Measurements from ENCODE around the gene RUFY1. TPM values are rescaled to one million over a fixed set of nuclear protein-coding genes. Genes with fewer than 3 reads are reported as not detected.

Gene RUFY1
- total RNA-seq, 2 donors from 2014 or later, result 56.2 to 86.3 TPM

DNA sequence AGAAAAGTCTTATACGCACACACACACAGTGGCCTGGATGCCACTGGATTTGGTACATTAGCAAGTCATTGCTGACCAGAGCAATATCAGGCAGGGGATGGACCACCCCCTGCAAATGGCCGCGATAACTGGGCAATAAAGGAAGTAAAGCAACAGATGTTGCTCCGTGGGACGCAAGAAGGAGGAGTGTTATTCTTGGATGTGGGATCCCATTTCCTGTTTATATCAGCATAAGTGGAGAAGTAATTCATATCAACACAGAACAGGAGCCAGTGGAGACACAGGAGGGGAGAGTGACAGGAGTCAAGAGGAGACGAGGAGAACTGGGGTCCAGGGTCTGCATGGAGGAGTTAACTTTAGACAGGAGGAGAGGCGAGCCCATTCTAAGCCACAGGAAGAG, 18.4 kb downstream of the RUFY1 start:
- H3K36me3 ChIP-seq, result peaks cover 50% of the 10 kb centered on the region
- ATAC-seq (ENCODE audit: insufficient number of reproducible peaks, low FRiP score, low read depth), result no peak

DNA sequence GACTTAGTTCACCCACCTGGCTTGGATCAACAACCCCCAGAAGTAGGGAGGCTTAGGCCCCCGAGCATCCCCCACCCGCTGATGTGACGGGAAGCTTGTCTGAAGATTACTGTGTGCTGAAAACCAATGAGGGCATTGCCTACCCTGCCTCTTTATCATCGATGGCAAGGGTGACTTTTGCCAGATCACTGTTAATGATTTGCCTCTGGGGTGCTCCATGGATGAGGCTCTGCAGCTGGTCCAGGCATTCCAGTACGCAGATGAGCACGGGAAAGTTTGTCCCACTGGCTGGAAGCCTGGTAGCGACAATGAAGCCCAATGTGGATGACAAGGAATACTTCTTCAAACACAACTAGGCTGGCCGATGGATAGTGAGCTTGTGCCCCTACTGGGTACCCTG, 22.0 kb downstream of the RUFY1 start:
- ATAC-seq (ENCODE audit: insufficient number of reproducible peaks, low FRiP score, low read depth), result no peak
- H3K27ac ChIP-seq, result no peak overlapping the region

More for the DNA sequence above, 18.4 kb downstream of the RUFY1 start:
- Histone ChIP-seq H3K4me1 (ENCODE audit: control insufficient read depth in 1 of 2, low read depth in 2 of 2) (no peaks in the 10 kb centered on the region), H3K9me3 (no peaks in the 10 kb centered on the region), H3K27me3 (replicated peaks; ENCODE audit: insufficient read depth) (no peaks in the 10 kb centered on the region), H3K27ac (no peak overlapping the region), H3K4me3 (no peak overlapping the region)
- DNase-seq (ENCODE audit: low spot score), result no peak
- TF ChIP-seq, protein P1, sequence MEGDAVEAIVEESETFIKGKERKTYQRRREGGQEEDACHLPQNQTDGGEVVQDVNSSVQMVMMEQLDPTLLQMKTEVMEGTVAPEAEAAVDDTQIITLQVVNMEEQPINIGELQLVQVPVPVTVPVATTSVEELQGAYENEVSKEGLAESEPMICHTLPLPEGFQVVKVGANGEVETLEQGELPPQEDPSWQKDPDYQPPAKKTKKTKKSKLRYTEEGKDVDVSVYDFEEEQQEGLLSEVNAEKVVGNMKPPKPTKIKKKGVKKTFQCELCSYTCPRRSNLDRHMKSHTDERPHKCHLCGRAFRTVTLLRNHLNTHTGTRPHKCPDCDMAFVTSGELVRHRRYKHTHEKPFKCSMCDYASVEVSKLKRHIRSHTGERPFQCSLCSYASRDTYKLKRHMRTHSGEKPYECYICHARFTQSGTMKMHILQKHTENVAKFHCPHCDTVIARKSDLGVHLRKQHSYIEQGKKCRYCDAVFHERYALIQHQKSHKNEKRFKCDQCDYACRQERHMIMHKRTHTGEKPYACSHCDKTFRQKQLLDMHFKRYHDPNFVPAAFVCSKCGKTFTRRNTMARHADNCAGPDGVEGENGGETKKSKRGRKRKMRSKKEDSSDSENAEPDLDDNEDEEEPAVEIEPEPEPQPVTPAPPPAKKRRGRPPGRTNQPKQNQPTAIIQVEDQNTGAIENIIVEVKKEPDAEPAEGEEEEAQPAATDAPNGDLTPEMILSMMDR (IDR thresholded peaks at IDR 0.05), result no peak

DNA sequence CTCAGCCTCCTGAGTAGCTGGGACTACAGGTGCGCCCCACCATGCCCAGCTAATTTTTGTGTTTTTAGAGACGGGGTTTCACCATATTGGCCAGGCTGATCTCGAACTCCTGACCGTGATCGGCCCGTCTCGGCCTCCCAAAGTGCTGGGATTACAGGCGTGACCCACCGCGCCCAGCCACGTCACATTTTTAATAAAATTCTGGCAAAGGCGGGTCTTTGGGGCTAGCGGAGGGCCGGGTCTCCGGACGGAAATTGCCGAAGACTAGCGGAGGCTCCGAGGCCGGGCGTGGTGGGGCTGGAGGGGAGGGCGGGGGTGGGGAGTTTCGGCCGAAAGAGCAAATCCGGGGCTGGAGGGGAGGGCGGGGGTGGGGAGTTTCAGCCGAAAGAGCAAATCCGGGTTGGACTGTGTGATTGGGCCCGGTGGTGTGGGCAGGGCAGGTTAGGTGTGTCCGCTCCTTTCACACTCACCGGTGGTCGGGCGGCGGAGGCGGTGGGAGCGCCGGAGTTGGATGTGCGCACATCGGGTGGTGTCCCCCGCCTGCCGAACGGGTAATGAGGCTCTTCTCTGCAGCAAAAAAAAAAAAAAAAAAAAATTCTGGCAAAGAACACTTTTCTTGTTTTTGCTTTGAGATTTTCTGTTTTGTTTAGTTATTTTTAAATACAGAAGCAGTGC, 27.1 kb downstream of the RUFY1 start:
- no peak overlapping the region for H3K4me3 ChIP-seq
- no peak for ATAC-seq (ENCODE audit: insufficient number of reproducible peaks, low FRiP score, low read depth)
- TF ChIP-seq, protein P1 (IDR thresholded peaks at IDR 0.05), result no peak
- no peaks in the 10 kb centered on the region for H3K27me3 ChIP-seq (replicated peaks; ENCODE audit: insufficient read depth)
- DNase-seq (ENCODE audit: low spot score), result no peak
- H3K9me3 ChIP-seq, result no peaks in the 10 kb centered on the region
- peaks cover 23% of the 10 kb centered on the region for H3K36me3 ChIP-seq
- H3K4me1 ChIP-seq (ENCODE audit: control insufficient read depth in 1 of 2, low read depth in 2 of 2), result no peaks in the 10 kb centered on the region
- H3K27ac ChIP-seq, result no peak overlapping the region

More for the DNA sequence above, 22.0 kb downstream of the RUFY1 start:
- DNase-seq (ENCODE audit: low spot score), result no peak
- Histone ChIP-seq H3K36me3 (peaks cover 41% of the 10 kb centered on the region), H3K27me3 (replicated peaks; ENCODE audit: insufficient read depth) (no peaks in the 10 kb centered on the region), H3K4me3 (no peak overlapping the region), H3K9me3 (no peaks in the 10 kb centered on the region), H3K4me1 (ENCODE audit: control insufficient read depth in 1 of 2, low read depth in 2 of 2) (no peaks in the 10 kb centered on the region)
- TF ChIP-seq, protein P1 (IDR thresholded peaks at IDR 0.05), result no peak

DNA sequence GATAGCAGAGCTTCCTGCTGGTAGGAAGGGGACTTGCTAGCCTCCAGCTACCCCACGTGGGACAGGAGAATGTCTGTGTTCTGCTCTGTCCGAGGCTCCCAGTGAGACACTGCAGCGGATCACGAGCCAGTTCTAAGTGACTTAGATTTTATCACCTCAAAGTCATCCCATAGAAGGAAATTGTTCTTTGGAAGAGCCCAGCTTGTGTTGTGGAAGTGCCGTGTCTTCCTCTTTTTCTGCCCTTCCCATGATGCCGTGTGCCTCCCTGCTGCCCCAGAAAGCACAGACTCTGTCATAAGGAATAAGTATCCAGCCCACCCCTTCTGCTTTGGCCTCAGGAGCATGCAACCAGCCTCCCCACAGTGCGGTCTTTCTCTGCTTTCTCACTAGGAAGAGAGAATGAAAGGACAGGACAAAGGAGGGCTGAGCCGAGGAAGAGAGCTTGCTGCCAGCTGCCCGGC, 35.6 kb downstream of the RUFY1 start:
- H3K27ac ChIP-seq, result no peak overlapping the region
- DNase-seq (ENCODE audit: low spot score) (no peak), ATAC-seq (ENCODE audit: insufficient number of reproducible peaks, low FRiP score, low read depth) (no peak)
- TF ChIP-seq, protein P1 (IDR thresholded peaks at IDR 0.05), result no peak
- peaks cover 30% of the 10 kb centered on the region for H3K36me3 ChIP-seq
- H3K27me3 ChIP-seq (replicated peaks; ENCODE audit: insufficient read depth), result no peaks in the 10 kb centered on the region
- H3K4me3 ChIP-seq, result no peak overlapping the region
- no peaks in the 10 kb centered on the region for H3K9me3 ChIP-seq
- no peaks in the 10 kb centered on the region for H3K4me1 ChIP-seq (ENCODE audit: control insufficient read depth in 1 of 2, low read depth in 2 of 2)

DNA sequence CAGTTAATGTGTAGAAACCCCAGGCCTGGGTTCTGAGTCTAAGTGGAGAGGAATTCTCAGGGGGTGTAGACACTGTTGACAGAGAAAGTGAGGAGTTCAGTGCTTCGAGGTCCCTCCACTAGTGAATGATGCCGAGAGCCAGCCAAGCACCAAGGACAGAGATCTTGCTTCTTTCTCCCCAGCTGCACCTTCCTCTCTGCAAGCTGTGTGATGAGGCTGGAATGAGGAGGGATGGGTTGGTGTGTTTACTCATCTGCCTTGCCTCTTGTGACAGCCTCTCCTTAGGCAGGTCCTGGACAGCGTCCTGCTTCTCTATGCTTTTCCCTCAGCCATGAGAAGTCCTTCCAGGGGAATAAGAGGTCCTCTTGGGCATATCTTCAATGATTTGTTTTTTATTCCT, 37.8 kb downstream of the RUFY1 start:
- H3K36me3 ChIP-seq, result peaks cover 44% of the 10 kb centered on the region

More for the DNA sequence above, 37.8 kb downstream of the RUFY1 start:
- DNase-seq (ENCODE audit: low spot score), result no peak
- Histone ChIP-seq H3K27ac (no peak overlapping the region), H3K4me3 (no peak overlapping the region), H3K4me1 (ENCODE audit: control insufficient read depth in 1 of 2, low read depth in 2 of 2) (no peaks in the 10 kb centered on the region), H3K27me3 (replicated peaks; ENCODE audit: insufficient read depth) (no peaks in the 10 kb centered on the region), H3K9me3 (no peaks in the 10 kb centered on the region)
- ATAC-seq (ENCODE audit: insufficient number of reproducible peaks, low FRiP score, low read depth), result no peak
- TF ChIP-seq, protein P1 (IDR thresholded peaks at IDR 0.05), result no peak
